ENCODE measurements around the gene TAS2R43. TPM values are rescaled to one million over a fixed set of nuclear protein-coding genes. Genes with fewer than 3 reads are reported as not detected.

The TAS2R43 gene
- total RNA-seq, 1 experiment from 2014 or later, result 1.1 TPM

GRCh38 chr12:11133816-11134215 lies 41.7 kb upstream of the TAS2R43 start:
- no peak for DNase-seq
- TF ChIP-seq EZH2 (IDR thresholded peaks at IDR 0.05; ENCODE audit: low read depth) (no peak), CTCF (conservative IDR thresholded peaks at IDR 0.05) (no peak)
- Histone ChIP-seq H3K9me3 (ENCODE audit: insufficient read depth, low read depth) (no peaks in the 10 kb centered on the region), H2AFZ (no peak overlapping the region), H3K36me3 (ENCODE audit: low read depth) (no peaks in the 10 kb centered on the region), H3K4me3 (no peak overlapping the region), H3F3A (ENCODE audit: insufficient read depth, low read depth) (no peaks in the 10 kb centered on the region), H3K27ac (no peak overlapping the region), H3K9me2 (ENCODE audit: insufficient read depth) (no peaks in the 10 kb centered on the region), H3K79me2 (ENCODE audit: low read depth) (no peaks in the 10 kb centered on the region), H3K4me2 (no peak overlapping the region), H4K20me1 (ENCODE audit: insufficient read depth) (no peaks in the 10 kb centered on the region), H3K27me3 (ENCODE audit: insufficient read depth, low read depth) (no peaks in the 10 kb centered on the region), H3K4me1 (replicated peaks; ENCODE audit: insufficient read depth) (no peaks in the 10 kb centered on the region)
- BruUV-seq (replicated peaks), result no TSS peak
- CTCF ChIA-PET, result no interaction called here
- intact Hi-C loops (cut with micrococcal nuclease; ENCODE audit: unreplicated experiment), result no loop called here
- POLR2A ChIA-PET (ENCODE audit: unreplicated experiment), result no interaction called here

- POLR2A ChIA-PET (ENCODE audit: unreplicated experiment), result no interaction called here
- Histone ChIP-seq H3K4me2 (no peak overlapping the region), H2AFZ (no peak overlapping the region), H3K4me1 (replicated peaks; ENCODE audit: insufficient read depth) (no peaks in the 10 kb centered on the region), H3K4me3 (no peak overlapping the region), H3K9me2 (ENCODE audit: insufficient read depth) (no peaks in the 10 kb centered on the region), H3K79me2 (ENCODE audit: low read depth) (no peaks in the 10 kb centered on the region), H3K36me3 (ENCODE audit: low read depth) (no peaks in the 10 kb centered on the region), H3K9me3 (ENCODE audit: insufficient read depth, low read depth) (no peaks in the 10 kb centered on the region), H3F3A (ENCODE audit: insufficient read depth, low read depth) (no peaks in the 10 kb centered on the region), H3K27me3 (ENCODE audit: insufficient read depth, low read depth) (no peaks in the 10 kb centered on the region), H4K20me1 (ENCODE audit: insufficient read depth) (no peaks in the 10 kb centered on the region), H3K27ac (no peak overlapping the region)
- no peak for TF ChIP-seq CTCF (conservative IDR thresholded peaks at IDR 0.05)
- no peak for TF ChIP-seq EZH2 (IDR thresholded peaks at IDR 0.05; ENCODE audit: low read depth)
- DNase-seq, result no peak
- CTCF ChIA-PET, result no interaction called here
- no TSS peak for BruUV-seq (replicated peaks)
- intact Hi-C loops (cut with micrococcal nuclease; ENCODE audit: unreplicated experiment), result no loop called here
Observed at GRCh38 chr12:11133162-11133561, 41.0 kb upstream of the TAS2R43 start.

- H3K4me3 ChIP-seq, result no peak overlapping the region
Observed at GRCh38 chr12:11130999-11131398, 38.9 kb upstream of the TAS2R43 start.

More at GRCh38 chr12:11130999-11131398, 38.9 kb upstream of the TAS2R43 start:
- no peaks in the 10 kb centered on the region for H3K36me3 ChIP-seq (ENCODE audit: low read depth)
- H4K20me1 ChIP-seq (ENCODE audit: insufficient read depth), result no peaks in the 10 kb centered on the region
- DNase-seq, result no peak
- no peaks in the 10 kb centered on the region for H3K79me2 ChIP-seq (ENCODE audit: low read depth)
- H3F3A ChIP-seq (ENCODE audit: insufficient read depth, low read depth), result no peaks in the 10 kb centered on the region
- no peak overlapping the region for H2AFZ ChIP-seq
- intact Hi-C loops (cut with micrococcal nuclease; ENCODE audit: unreplicated experiment), result no loop called here
- ChIA-PET CTCF (no interaction called here), POLR2A (ENCODE audit: unreplicated experiment) (no interaction called here)
- H3K27ac ChIP-seq, result no peak overlapping the region
- H3K4me1 ChIP-seq (replicated peaks; ENCODE audit: insufficient read depth), result no peaks in the 10 kb centered on the region
- no peaks in the 10 kb centered on the region for H3K9me3 ChIP-seq (ENCODE audit: insufficient read depth, low read depth)
- BruUV-seq (replicated peaks), result no TSS peak
- no peaks in the 10 kb centered on the region for H3K27me3 ChIP-seq (ENCODE audit: insufficient read depth, low read depth)
- no peak for TF ChIP-seq CTCF (conservative IDR thresholded peaks at IDR 0.05)
- no peak overlapping the region for H3K4me2 ChIP-seq
- H3K9me2 ChIP-seq (ENCODE audit: insufficient read depth), result no peaks in the 10 kb centered on the region
